22Rv1 (cell line): ENCODE measurements around the gene TMEM132D.

Source experiments
- H3K27ac ChIP-seq: fragments of 450-650 bp; 2 replicates; pipeline ENCODE4 v1.5.1; 2017
- CTCF ChIP-seq: fragments of 450-650 bp; IDR thresholded peaks from 2 replicates; pipeline ENCODE4 v1.5.1; 2017; ENCODE audit warnings: mild to moderate bottlenecking
- ZFX ChIP-seq: fragments of 450-650 bp; IDR thresholded peaks from 2 replicates; pipeline ENCODE4 v1.6.1; 2017; ENCODE audit warnings: antibody characterized with exemption, borderline replicate concordance

The TMEM132D gene

GRCh38 chr12:129701631-129702101 is 202.2 kb downstream of the TMEM132D start:
- no peak overlapping the region for H3K27ac ChIP-seq
- no peak for TF ChIP-seq CTCF

- no peak overlapping the region for H3K27ac ChIP-seq
- TF ChIP-seq ZFX (no peak), CTCF (no peak)
Measured at GRCh38 chr12:129700036-129700435, 203.8 kb downstream of the TMEM132D start.

DNA sequence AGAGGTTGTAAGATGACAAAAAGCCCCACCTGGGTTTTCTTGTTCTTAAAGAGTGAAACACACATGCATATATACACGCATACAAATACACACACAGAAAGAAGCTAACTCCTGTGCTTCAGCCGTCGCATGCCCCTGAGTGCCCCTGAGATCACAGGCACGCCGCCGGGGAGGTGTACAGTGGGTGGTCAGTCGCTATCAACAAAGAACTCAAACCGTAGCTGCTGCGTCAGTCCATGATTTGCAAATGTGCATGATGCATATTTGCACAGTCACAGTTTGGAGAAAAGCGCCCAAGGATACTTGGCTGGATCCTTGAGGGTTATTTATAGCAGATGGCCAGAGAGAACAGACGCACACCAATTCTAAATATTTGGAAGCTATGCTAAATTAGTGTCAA is 206.9 kb downstream of the TMEM132D start:
- no peak overlapping the region for H3K27ac ChIP-seq
- no peak for TF ChIP-seq ZFX
- TF ChIP-seq CTCF: no peak

GRCh38 chr12:129696405-129696804 is 207.4 kb downstream of the TMEM132D start:
- no peak overlapping the region for H3K27ac ChIP-seq
- TF ChIP-seq ZFX: no peak

DNA sequence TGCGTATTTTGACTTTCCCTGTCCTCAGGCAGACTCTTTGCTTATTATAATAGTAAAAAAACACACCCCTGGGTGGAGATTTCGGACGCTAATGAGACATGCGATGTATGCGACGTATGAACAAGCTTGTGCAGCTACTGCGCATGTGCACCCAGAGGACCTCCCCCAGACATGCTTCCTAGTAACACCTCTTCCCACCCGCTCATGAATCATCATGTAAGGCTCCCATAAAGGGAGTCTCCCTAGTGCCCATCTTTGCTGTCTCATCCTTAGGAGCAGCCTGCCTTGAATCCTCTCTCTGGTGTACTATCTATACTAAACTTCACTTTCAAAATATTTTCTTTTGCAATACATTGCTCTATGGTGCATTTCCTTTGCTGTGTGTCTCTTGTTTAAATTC is 210.1 kb downstream of the TMEM132D start:
- TF ChIP-seq ZFX: no peak
- TF ChIP-seq CTCF: no peak
- no peak overlapping the region for H3K27ac ChIP-seq

DNA sequence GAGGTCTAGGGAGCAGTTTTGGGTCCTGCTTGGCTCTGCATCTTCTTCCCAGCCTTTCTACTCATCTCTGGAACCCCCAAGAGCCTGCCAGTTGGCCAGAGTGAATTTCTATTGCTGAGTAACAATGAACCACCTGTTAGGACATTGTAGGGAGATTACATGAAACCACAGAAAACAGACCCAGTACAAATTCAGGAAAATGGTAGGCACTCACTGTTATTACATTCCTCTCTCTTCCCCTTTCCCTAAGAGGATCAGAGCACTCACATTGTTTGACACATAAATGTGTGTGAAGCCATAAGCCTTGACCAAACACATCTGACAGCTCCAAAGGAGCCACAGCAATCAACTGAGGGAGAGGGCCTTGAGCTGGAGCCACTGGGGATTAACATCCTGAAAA is 216.1 kb downstream of the TMEM132D start:
- no peak overlapping the region for H3K27ac ChIP-seq
- no peak for TF ChIP-seq CTCF
- no peak for TF ChIP-seq ZFX

DNA sequence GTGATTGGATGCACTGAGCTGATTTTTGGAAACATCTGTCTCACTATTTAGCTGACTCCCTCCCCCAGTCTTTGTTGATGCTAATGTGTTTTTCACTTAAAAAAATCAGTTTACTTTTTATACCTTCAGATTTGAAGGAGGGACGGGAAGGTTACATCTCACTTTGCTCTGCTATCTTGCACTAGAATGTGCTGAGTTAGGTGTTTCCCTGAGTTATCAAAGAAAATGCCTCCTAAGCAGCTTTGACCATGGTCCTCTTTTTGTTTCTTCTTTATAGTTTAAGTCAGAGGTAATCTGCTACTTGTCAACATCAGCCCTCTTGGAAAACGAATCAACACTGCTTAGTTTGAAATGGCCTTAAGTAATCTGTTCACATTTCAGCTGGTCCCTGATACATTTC is 222.0 kb downstream of the TMEM132D start:
- TF ChIP-seq ZFX (no peak), CTCF (no peak)
- H3K27ac ChIP-seq: no peak overlapping the region

- no peak for TF ChIP-seq CTCF
- no peak for TF ChIP-seq ZFX
- no peak overlapping the region for H3K27ac ChIP-seq
Measured at GRCh38 chr12:129681151-129681550, 222.7 kb downstream of the TMEM132D start.
